ENCODE results near the gene SCYGR8. TPM values are rescaled to one million over a fixed set of nuclear protein-coding genes. Genes with fewer than 3 reads are reported as not detected.
"Not testable (repeated sequence)": the region's sequence is repeated elsewhere in the genome, so short reads cannot be mapped to it uniquely, and the experiment has no call there.

The SCYGR8 gene
- polyA plus RNA-seq, 1 of the 3 experiments (the other 2 are of a cell fraction), result not detected

DNA sequence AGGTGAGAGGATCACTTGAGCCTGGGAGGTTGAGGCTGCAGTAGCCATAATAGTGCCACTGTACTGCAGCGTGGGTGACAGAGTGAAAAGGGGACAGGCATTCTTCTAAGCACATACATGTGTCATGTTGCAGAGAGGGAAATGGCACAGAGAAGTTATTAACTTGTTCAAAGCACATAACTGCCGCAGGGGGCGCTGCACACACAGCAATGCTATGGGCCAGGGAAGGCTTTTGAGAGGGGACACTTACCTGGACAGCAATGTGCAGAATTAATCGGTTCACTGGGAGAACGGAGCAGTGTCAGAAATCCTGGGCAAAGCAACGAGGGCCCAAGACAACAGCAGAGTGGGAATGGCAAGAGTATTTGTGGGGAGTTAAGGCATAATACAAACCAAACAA, 2.4 kb downstream of the SCYGR8 start:
- no peaks in the 10 kb centered on the region for H3K9me2 ChIP-seq
- no peaks in the 10 kb centered on the region for H4K20me1 ChIP-seq (ENCODE audit: insufficient read depth)
- no peaks in the 10 kb centered on the region for H3F3A ChIP-seq (replicated peaks; ENCODE audit: insufficient read depth)
- no peak overlapping the region for H3K9ac ChIP-seq
- no peaks in the 10 kb centered on the region for H3K9me3 ChIP-seq
- H3K79me2 ChIP-seq (ENCODE audit: insufficient read depth), result no peaks in the 10 kb centered on the region
- H3K4me2 ChIP-seq, result no peak overlapping the region
- no peaks in the 10 kb centered on the region for H3K36me3 ChIP-seq (replicated peaks in 1 of 2; ENCODE audit: control insufficient read depth in 1 of 2, insufficient read depth in 2 of 2, low read length in 1 of 2)
- ChIA-PET CTCF (no interaction called here), POLR2A (no interaction called here)
- no peaks in the 10 kb centered on the region; the same call in 1 of the 2 replicates for H3K27me3 ChIP-seq (ENCODE audit: insufficient read depth)
- no peak overlapping the region for H2AFZ ChIP-seq (ENCODE audit: low read depth)
- DNase-seq, result no peak
- TF ChIP-seq ELF1 (IDR thresholded peaks at IDR 0.05) (no peak), TAF1 (IDR thresholded peaks at IDR 0.05; ENCODE audit: borderline replicate concordance, low read depth, low read length) (no peak), MXI1 (IDR thresholded peaks at IDR 0.05; ENCODE audit: low read depth, low read length) (no peak), FOXM1 (IDR thresholded peaks at IDR 0.05; ENCODE audit: low read depth) (no peak), EZH2phosphoT487 (IDR thresholded peaks at IDR 0.05; ENCODE audit: borderline replicate concordance, low read depth) (no peak), GATA2 (CRISPR knock-in tag; IDR thresholded peaks at IDR 0.05) (no peak), TCF12 (IDR thresholded peaks at IDR 0.05) (no peak), RXRA (IDR thresholded peaks at IDR 0.05; ENCODE audit: borderline replicate concordance, low read depth) (no peak), SMC3 (IDR thresholded peaks at IDR 0.05; ENCODE audit: low read depth, low read length) (no peak), MEF2A (IDR thresholded peaks at IDR 0.05; ENCODE audit: borderline replicate concordance, low read depth) (no peak), POLR2AphosphoS5 (IDR thresholded peaks at IDR 0.05; ENCODE audit: low read depth, low read length) (no peak), YY1 (IDR thresholded peaks at IDR 0.05; ENCODE audit: low read depth) (no peak), EP300 (IDR thresholded peaks at IDR 0.05; ENCODE audit: borderline replicate concordance in 1 of 2, low read depth in 1 of 2, low read length in 1 of 2) (no peak), CHD2 (IDR thresholded peaks at IDR 0.05; ENCODE audit: low read length, partially characterized antibody) (no peak), RAD21 (IDR thresholded peaks at IDR 0.05; ENCODE audit: low read length) (no peak)
- TF ChIP-seq, protein P1, sequence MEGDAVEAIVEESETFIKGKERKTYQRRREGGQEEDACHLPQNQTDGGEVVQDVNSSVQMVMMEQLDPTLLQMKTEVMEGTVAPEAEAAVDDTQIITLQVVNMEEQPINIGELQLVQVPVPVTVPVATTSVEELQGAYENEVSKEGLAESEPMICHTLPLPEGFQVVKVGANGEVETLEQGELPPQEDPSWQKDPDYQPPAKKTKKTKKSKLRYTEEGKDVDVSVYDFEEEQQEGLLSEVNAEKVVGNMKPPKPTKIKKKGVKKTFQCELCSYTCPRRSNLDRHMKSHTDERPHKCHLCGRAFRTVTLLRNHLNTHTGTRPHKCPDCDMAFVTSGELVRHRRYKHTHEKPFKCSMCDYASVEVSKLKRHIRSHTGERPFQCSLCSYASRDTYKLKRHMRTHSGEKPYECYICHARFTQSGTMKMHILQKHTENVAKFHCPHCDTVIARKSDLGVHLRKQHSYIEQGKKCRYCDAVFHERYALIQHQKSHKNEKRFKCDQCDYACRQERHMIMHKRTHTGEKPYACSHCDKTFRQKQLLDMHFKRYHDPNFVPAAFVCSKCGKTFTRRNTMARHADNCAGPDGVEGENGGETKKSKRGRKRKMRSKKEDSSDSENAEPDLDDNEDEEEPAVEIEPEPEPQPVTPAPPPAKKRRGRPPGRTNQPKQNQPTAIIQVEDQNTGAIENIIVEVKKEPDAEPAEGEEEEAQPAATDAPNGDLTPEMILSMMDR (IDR thresholded peaks at IDR 0.05), result no peak; the same call in 1 of the 2 replicates
- TF ChIP-seq, protein P2, sequence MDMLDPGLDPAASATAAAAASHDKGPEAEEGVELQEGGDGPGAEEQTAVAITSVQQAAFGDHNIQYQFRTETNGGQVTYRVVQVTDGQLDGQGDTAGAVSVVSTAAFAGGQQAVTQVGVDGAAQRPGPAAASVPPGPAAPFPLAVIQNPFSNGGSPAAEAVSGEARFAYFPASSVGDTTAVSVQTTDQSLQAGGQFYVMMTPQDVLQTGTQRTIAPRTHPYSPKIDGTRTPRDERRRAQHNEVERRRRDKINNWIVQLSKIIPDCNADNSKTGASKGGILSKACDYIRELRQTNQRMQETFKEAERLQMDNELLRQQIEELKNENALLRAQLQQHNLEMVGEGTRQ (IDR thresholded peaks at IDR 0.05; ENCODE audit: borderline replicate concordance, low read depth, low read length), result no peak
- TF ChIP-seq, protein P3, sequence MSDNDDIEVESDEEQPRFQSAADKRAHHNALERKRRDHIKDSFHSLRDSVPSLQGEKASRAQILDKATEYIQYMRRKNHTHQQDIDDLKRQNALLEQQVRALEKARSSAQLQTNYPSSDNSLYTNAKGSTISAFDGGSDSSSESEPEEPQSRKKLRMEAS (IDR thresholded peaks at IDR 0.05; ENCODE audit: low read depth), result no peak
- TF ChIP-seq, protein P4, sequence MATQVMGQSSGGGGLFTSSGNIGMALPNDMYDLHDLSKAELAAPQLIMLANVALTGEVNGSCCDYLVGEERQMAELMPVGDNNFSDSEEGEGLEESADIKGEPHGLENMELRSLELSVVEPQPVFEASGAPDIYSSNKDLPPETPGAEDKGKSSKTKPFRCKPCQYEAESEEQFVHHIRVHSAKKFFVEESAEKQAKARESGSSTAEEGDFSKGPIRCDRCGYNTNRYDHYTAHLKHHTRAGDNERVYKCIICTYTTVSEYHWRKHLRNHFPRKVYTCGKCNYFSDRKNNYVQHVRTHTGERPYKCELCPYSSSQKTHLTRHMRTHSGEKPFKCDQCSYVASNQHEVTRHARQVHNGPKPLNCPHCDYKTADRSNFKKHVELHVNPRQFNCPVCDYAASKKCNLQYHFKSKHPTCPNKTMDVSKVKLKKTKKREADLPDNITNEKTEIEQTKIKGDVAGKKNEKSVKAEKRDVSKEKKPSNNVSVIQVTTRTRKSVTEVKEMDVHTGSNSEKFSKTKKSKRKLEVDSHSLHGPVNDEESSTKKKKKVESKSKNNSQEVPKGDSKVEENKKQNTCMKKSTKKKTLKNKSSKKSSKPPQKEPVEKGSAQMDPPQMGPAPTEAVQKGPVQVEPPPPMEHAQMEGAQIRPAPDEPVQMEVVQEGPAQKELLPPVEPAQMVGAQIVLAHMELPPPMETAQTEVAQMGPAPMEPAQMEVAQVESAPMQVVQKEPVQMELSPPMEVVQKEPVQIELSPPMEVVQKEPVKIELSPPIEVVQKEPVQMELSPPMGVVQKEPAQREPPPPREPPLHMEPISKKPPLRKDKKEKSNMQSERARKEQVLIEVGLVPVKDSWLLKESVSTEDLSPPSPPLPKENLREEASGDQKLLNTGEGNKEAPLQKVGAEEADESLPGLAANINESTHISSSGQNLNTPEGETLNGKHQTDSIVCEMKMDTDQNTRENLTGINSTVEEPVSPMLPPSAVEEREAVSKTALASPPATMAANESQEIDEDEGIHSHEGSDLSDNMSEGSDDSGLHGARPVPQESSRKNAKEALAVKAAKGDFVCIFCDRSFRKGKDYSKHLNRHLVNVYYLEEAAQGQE (IDR thresholded peaks at IDR 0.05; ENCODE audit: low read depth, low read length), result no peak
- H3K4me1 ChIP-seq (ENCODE audit: control insufficient read depth in 1 of 2, insufficient read depth in 2 of 2, low read depth in 1 of 2, low read length in 1 of 2), result no peaks in the 10 kb centered on the region
- no peak overlapping the region for H3K4me3 ChIP-seq (ENCODE audit: low read depth in 2 of 2, low read length in 1 of 2)
- no peak overlapping the region for H3K27ac ChIP-seq (ENCODE audit: low read depth in 2 of 2, low read length in 1 of 2)
- 51% methylated on average over 6 of the region's 6 CpGs for WGBS (ENCODE audit: low lambda C conversion rate)

DNA sequence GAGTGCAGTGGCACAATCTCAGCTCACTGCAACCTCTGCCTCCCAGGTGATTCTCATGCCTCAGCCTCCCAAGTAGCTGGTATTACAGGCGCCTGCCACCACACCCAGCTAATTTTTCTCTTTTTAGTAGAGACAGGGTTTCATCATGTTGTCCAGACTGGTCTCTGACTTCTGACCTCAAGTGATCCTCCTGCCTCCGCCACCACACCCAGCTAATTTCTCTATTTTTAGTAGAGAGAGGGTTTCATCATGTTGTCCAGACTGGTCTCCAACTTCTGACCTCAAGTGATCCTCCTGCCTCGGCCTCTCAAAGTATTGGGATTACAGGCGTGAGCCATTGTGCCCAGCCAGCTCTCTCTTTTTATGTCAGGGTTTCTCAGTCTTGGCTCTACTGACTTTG, 10.6 kb downstream of the SCYGR8 start:
- H3K79me2 ChIP-seq (ENCODE audit: insufficient read depth); H3K4me1 ChIP-seq (ENCODE audit: control insufficient read depth in 1 of 2, insufficient read depth in 2 of 2, low read depth in 1 of 2, low read length in 1 of 2); H3K27me3 ChIP-seq (ENCODE audit: insufficient read depth); H3K4me2 ChIP-seq; H3K27ac ChIP-seq (ENCODE audit: low read depth in 2 of 2, low read length in 1 of 2); H4K20me1 ChIP-seq (ENCODE audit: insufficient read depth); H3K9ac ChIP-seq; H3K4me3 ChIP-seq (ENCODE audit: low read depth in 2 of 2, low read length in 1 of 2); DNase-seq; H3F3A ChIP-seq (replicated peaks; ENCODE audit: insufficient read depth); POLR2A ChIA-PET; H2AFZ ChIP-seq (ENCODE audit: low read depth); H3K36me3 ChIP-seq (replicated peaks in 1 of 2; ENCODE audit: control insufficient read depth in 1 of 2, insufficient read depth in 2 of 2, low read length in 1 of 2); H3K9me3 ChIP-seq; H3K9me2 ChIP-seq: not testable (repeated sequence)
- CTCF ChIA-PET, result interaction anchor here (1.0 to 1.3 kb wide), 4 partner anchors 10 to 350 kb away, joined by 3 to 7 read pairs (median 4); no protein-coding TSS in a partner anchor
- 38% methylated on average over 4 of the region's 4 CpGs for whole genome bisulfite sequencing (ENCODE audit: low lambda C conversion rate)
